ENCODE data around the gene CAMK2D.
A peak's percentile ranks its signal among the peaks of the same experiment; 100 is the strongest.
"Not testable (repeated sequence)": the region's sequence is repeated elsewhere in the genome, so short reads cannot be mapped to it uniquely, and the experiment has no call there.

Gene CAMK2D

GRCh38 chr4:113763923-113764322, 2.4 kb upstream of the CAMK2D start:
- not testable (repeated sequence) for H3K9ac ChIP-seq (ENCODE audit: low read depth, low read length); H3K4me3 ChIP-seq (ENCODE audit: low read depth, low read length)

GRCh38 chr4:113763029-113763285, 1.4 kb upstream of the CAMK2D start:
- peaks cover 14% of the 10 kb centered on the region for H3K4me1 ChIP-seq (ENCODE audit: control insufficient read depth, insufficient read depth, low read length)
- peak overlapping the region; percentile 62 for H3K9ac ChIP-seq (ENCODE audit: low read depth, low read length)
- peak overlapping the region; percentile 95 for H3K27ac ChIP-seq (ENCODE audit: low read depth, low read length)
- H3K36me3 ChIP-seq (ENCODE audit: control insufficient read depth, insufficient read depth, low read length): no peaks in the 10 kb centered on the region
- peaks cover 24% of the 10 kb centered on the region for H3K27me3 ChIP-seq (ENCODE audit: control insufficient read depth, insufficient read depth, low read length)
- H3K9me3 ChIP-seq (ENCODE audit: control insufficient read depth, insufficient read depth, low read length): no peaks in the 10 kb centered on the region
- peak overlapping the region; percentile 81 for H3K4me3 ChIP-seq (ENCODE audit: low read depth, low read length)

More at GRCh38 chr4:113763923-113764322, 2.4 kb upstream of the CAMK2D start:
- Histone ChIP-seq H3K4me1 (ENCODE audit: control insufficient read depth, insufficient read depth, low read length) (peaks cover 11% of the 10 kb centered on the region), H3K27me3 (ENCODE audit: control insufficient read depth, insufficient read depth, low read length) (peaks cover 19% of the 10 kb centered on the region)
- H3K27ac ChIP-seq (ENCODE audit: low read depth, low read length); H3K9me3 ChIP-seq (ENCODE audit: control insufficient read depth, insufficient read depth, low read length); H3K36me3 ChIP-seq (ENCODE audit: control insufficient read depth, insufficient read depth, low read length): not testable (repeated sequence)

GRCh38 chr4:113762186-113763028, 869 bp upstream of the CAMK2D start:
- peaks cover 24% of the 10 kb centered on the region for H3K27me3 ChIP-seq (ENCODE audit: control insufficient read depth, insufficient read depth, low read length)
- peaks cover 20% of the 10 kb centered on the region for H3K4me1 ChIP-seq (ENCODE audit: control insufficient read depth, insufficient read depth, low read length)
- peak overlapping the region; percentile 82 for H3K9ac ChIP-seq (ENCODE audit: low read depth, low read length)
- no peaks in the 10 kb centered on the region for H3K9me3 ChIP-seq (ENCODE audit: control insufficient read depth, insufficient read depth, low read length)
- no peaks in the 10 kb centered on the region for H3K36me3 ChIP-seq (ENCODE audit: control insufficient read depth, insufficient read depth, low read length)
- peak overlapping the region; percentile 81 for H3K4me3 ChIP-seq (ENCODE audit: low read depth, low read length)
- H3K27ac ChIP-seq (ENCODE audit: low read depth, low read length): peak overlapping the region; percentile 95

- H3K9me3 ChIP-seq (ENCODE audit: control insufficient read depth, insufficient read depth, low read length): no peaks in the 10 kb centered on the region
- peaks cover 34% of the 10 kb centered on the region for H3K4me1 ChIP-seq (ENCODE audit: control insufficient read depth, insufficient read depth, low read length)
- peaks cover 27% of the 10 kb centered on the region for H3K27me3 ChIP-seq (ENCODE audit: control insufficient read depth, insufficient read depth, low read length)
- peak overlapping the region; percentile 95 for H3K27ac ChIP-seq (ENCODE audit: low read depth, low read length)
- H3K4me3 ChIP-seq (ENCODE audit: low read depth, low read length): peak overlapping the region; percentile 81
- H3K36me3 ChIP-seq (ENCODE audit: control insufficient read depth, insufficient read depth, low read length): no peaks in the 10 kb centered on the region
- 0 out of 2 replicates have a peak overlapping the region, but pooled peaks have one; percentile 10 for H3K9ac ChIP-seq (ENCODE audit: low read depth, low read length)
Measured at GRCh38 chr4:113760795-113761619, 531 bp downstream of the CAMK2D start.

GRCh38 chr4:113760094-113760794, 1.3 kb downstream of the CAMK2D start:
- Histone ChIP-seq H3K36me3 (ENCODE audit: control insufficient read depth, insufficient read depth, low read length) (no peaks in the 10 kb centered on the region), H3K27me3 (ENCODE audit: control insufficient read depth, insufficient read depth, low read length) (peaks cover 27% of the 10 kb centered on the region), H3K4me1 (ENCODE audit: control insufficient read depth, insufficient read depth, low read length) (peaks cover 41% of the 10 kb centered on the region), H3K4me3 (ENCODE audit: low read depth, low read length) (peak overlapping the region; percentile 81), H3K9me3 (ENCODE audit: control insufficient read depth, insufficient read depth, low read length) (no peaks in the 10 kb centered on the region), H3K9ac (ENCODE audit: low read depth, low read length) (no peak overlapping the region), H3K27ac (ENCODE audit: low read depth, low read length) (no peak overlapping the region)

GRCh38 chr4:113759696-113760093, 1.8 kb downstream of the CAMK2D start:
- peaks cover 27% of the 10 kb centered on the region for H3K27me3 ChIP-seq (ENCODE audit: control insufficient read depth, insufficient read depth, low read length)
- H3K4me3 ChIP-seq (ENCODE audit: low read depth, low read length): peak overlapping the region; percentile 81
- H3K27ac ChIP-seq (ENCODE audit: low read depth, low read length): no peak overlapping the region
- peaks cover 41% of the 10 kb centered on the region for H3K4me1 ChIP-seq (ENCODE audit: control insufficient read depth, insufficient read depth, low read length)
- H3K9ac ChIP-seq (ENCODE audit: low read depth, low read length): no peak overlapping the region
- H3K9me3 ChIP-seq (ENCODE audit: control insufficient read depth, insufficient read depth, low read length): no peaks in the 10 kb centered on the region
- no peaks in the 10 kb centered on the region for H3K36me3 ChIP-seq (ENCODE audit: control insufficient read depth, insufficient read depth, low read length)

GRCh38 chr4:113758372-113758771, 3.2 kb downstream of the CAMK2D start:
- no peak overlapping the region; the same call in 1 of the 2 replicates for H3K4me3 ChIP-seq (ENCODE audit: low read depth, low read length)
- H3K9ac ChIP-seq (ENCODE audit: low read depth, low read length): no peak overlapping the region
- H3K27ac ChIP-seq (ENCODE audit: low read depth, low read length): no peak overlapping the region
- no peaks in the 10 kb centered on the region for H3K9me3 ChIP-seq (ENCODE audit: control insufficient read depth, insufficient read depth, low read length)
- H3K27me3 ChIP-seq (ENCODE audit: control insufficient read depth, insufficient read depth, low read length): peaks cover 27% of the 10 kb centered on the region
- no peaks in the 10 kb centered on the region for H3K36me3 ChIP-seq (ENCODE audit: control insufficient read depth, insufficient read depth, low read length)
- peaks cover 44% of the 10 kb centered on the region for H3K4me1 ChIP-seq (ENCODE audit: control insufficient read depth, insufficient read depth, low read length)

- Histone ChIP-seq H3K36me3 (ENCODE audit: control insufficient read depth, insufficient read depth, low read length) (no peaks in the 10 kb centered on the region), H3K9me3 (ENCODE audit: control insufficient read depth, insufficient read depth, low read length) (no peaks in the 10 kb centered on the region), H3K4me1 (ENCODE audit: control insufficient read depth, insufficient read depth, low read length) (peaks cover 40% of the 10 kb centered on the region), H3K27me3 (ENCODE audit: control insufficient read depth, insufficient read depth, low read length) (peaks cover 27% of the 10 kb centered on the region), H3K4me3 (ENCODE audit: low read depth, low read length) (no peak overlapping the region), H3K9ac (ENCODE audit: low read depth, low read length) (no peak overlapping the region), H3K27ac (ENCODE audit: low read depth, low read length) (no peak overlapping the region)
Measured at GRCh38 chr4:113757486-113757885, 4.1 kb downstream of the CAMK2D start.

GRCh38 chr4:113756005-113756410, 5.5 kb downstream of the CAMK2D start:
- Histone ChIP-seq H3K9ac (ENCODE audit: low read depth, low read length) (no peak overlapping the region), H3K27ac (ENCODE audit: low read depth, low read length) (peak overlapping the region; percentile 36), H3K4me1 (ENCODE audit: control insufficient read depth, insufficient read depth, low read length) (peaks cover 40% of the 10 kb centered on the region)

GRCh38 chr4:113750734-113751133, 10.8 kb downstream of the CAMK2D start:
- H3K9ac ChIP-seq (ENCODE audit: low read depth, low read length): no peak overlapping the region
- no peak overlapping the region for H3K27ac ChIP-seq (ENCODE audit: low read depth, low read length)
- H3K4me3 ChIP-seq (ENCODE audit: low read depth, low read length): no peak overlapping the region
- H3K9me3 ChIP-seq (ENCODE audit: control insufficient read depth, insufficient read depth, low read length): no peaks in the 10 kb centered on the region
- no peaks in the 10 kb centered on the region for H3K36me3 ChIP-seq (ENCODE audit: control insufficient read depth, insufficient read depth, low read length)
- H3K4me1 ChIP-seq (ENCODE audit: control insufficient read depth, insufficient read depth, low read length): peaks cover 11% of the 10 kb centered on the region
- no peaks in the 10 kb centered on the region for H3K27me3 ChIP-seq (ENCODE audit: control insufficient read depth, insufficient read depth, low read length)

More at GRCh38 chr4:113756005-113756410, 5.5 kb downstream of the CAMK2D start:
- Histone ChIP-seq H3K9me3 (ENCODE audit: control insufficient read depth, insufficient read depth, low read length) (no peaks in the 10 kb centered on the region), H3K36me3 (ENCODE audit: control insufficient read depth, insufficient read depth, low read length) (no peaks in the 10 kb centered on the region), H3K4me3 (ENCODE audit: low read depth, low read length) (no peak overlapping the region; the same call in 1 of the 2 replicates), H3K27me3 (ENCODE audit: control insufficient read depth, insufficient read depth, low read length) (peaks cover 27% of the 10 kb centered on the region)
